Vagina (tissue), 2 donors: ENCODE data around the gene ROGDI. TPM values are rescaled to one million over a fixed set of nuclear protein-coding genes. Genes with fewer than 3 reads are reported as not detected.

Experiments
- DNase-seq, 2 donors: peaks; one replicate each; pipeline ENCODE4 v3.0.0-alpha.2; 2017; ENCODE audit errors: extremely low spot score in 2 of 2
- H3K27ac ChIP-seq: fragments of 200-600 bp; sonication (generic); one replicate; pipeline ENCODE4 v1.5.1; 2019
- H3K27me3 ChIP-seq: fragments of 200-600 bp; sonication (generic); one replicate; pipeline ENCODE4 v1.5.1; 2019
- H3K36me3 ChIP-seq, 2 donors: fragments of 200-600 bp; sonication (generic); one replicate each; pipeline ENCODE4 v1.5.1; 2017 to 2019
- H3K4me1 ChIP-seq: fragments of 200-600 bp; sonication (generic); one replicate; pipeline ENCODE4 v1.5.1; 2019
- H3K4me3 ChIP-seq, 2 donors: fragments of 200-600 bp; sonication (generic); 1 replicate in 1 of 2; 2 replicates in 1 of 2; pipeline ENCODE4 v1.5.1; 2016 to 2019
- H3K9me3 ChIP-seq: fragments of 200-600 bp; sonication (generic); one replicate; pipeline ENCODE4 v1.5.1; 2019
- POLR2A ChIP-seq, 2 donors: fragments of 450-650 bp; IDR thresholded peaks; one replicate each; pipeline ENCODE4 v1.6.1; 2017; ENCODE audit warnings: antibody characterized with exemption in 2 of 2, mild to moderate bottlenecking in 2 of 2, moderate library complexity in 2 of 2
- POLR2AphosphoS5 ChIP-seq, 2 donors: sonication (generic); formaldehyde crosslinking; IDR thresholded peaks; one replicate each; pipeline ENCODE4 v1.9.0; 2017; ENCODE audit warnings: antibody characterized with exemption in 2 of 2, mild to moderate bottlenecking in 2 of 2, low read depth in 1 of 2; ENCODE audit not compliant: insufficient read depth in 1 of 2
- intact Hi-C: fragments of 100-400 bp; cut with DNase I; formaldehyde crosslinking; loops from one replicate; pipeline ENCODE4 v1.15.1; 2023
- total RNA-seq: library from RNA; depleted of rRNA; stranded (reverse); fragments of >200 nt; gene quantifications from one replicate; pipeline ENCODE4 v1.2.3, GENCODE V29; 2016
- TF ChIP-seq, protein P1 (sequence below), 3 experiments: fragments of 450-650 bp in 2 of 3; fragments of 200-600 bp in 1 of 3; sonication (generic) in 1 of 3; IDR thresholded peaks; one replicate each; pipeline ENCODE4 v1.5.1; 2017 to 2019; ENCODE audit warnings: antibody characterized with exemption in 3 of 3, mild to moderate bottlenecking in 2 of 3, moderate library complexity in 2 of 3

ROGDI gene
- total RNA-seq, 1 donor from 2014 or later = 14.0 TPM

GRCh38 chr16:4783251-4783950 is 19.0 kb downstream of the ROGDI start:
- DNase-seq = no peak
- TF ChIP-seq POLR2A (IDR thresholded peaks at IDR 0.05) = no peak
- TF ChIP-seq, protein P1, sequence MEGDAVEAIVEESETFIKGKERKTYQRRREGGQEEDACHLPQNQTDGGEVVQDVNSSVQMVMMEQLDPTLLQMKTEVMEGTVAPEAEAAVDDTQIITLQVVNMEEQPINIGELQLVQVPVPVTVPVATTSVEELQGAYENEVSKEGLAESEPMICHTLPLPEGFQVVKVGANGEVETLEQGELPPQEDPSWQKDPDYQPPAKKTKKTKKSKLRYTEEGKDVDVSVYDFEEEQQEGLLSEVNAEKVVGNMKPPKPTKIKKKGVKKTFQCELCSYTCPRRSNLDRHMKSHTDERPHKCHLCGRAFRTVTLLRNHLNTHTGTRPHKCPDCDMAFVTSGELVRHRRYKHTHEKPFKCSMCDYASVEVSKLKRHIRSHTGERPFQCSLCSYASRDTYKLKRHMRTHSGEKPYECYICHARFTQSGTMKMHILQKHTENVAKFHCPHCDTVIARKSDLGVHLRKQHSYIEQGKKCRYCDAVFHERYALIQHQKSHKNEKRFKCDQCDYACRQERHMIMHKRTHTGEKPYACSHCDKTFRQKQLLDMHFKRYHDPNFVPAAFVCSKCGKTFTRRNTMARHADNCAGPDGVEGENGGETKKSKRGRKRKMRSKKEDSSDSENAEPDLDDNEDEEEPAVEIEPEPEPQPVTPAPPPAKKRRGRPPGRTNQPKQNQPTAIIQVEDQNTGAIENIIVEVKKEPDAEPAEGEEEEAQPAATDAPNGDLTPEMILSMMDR (IDR thresholded peaks at IDR 0.05) = no peak
- no peak for TF ChIP-seq POLR2AphosphoS5 (IDR thresholded peaks at IDR 0.05; ENCODE audit: insufficient read depth in 1 of 2, low read depth in 1 of 2)
- Histone ChIP-seq H3K4me1 (no peaks in the 10 kb centered on the region), H3K27me3 (no peaks in the 10 kb centered on the region), H3K27ac (no peak overlapping the region), H3K4me3 (no peak overlapping the region), H3K9me3 (no peaks in the 10 kb centered on the region), H3K36me3 (no peaks in the 10 kb centered on the region)
- intact Hi-C loops = no loop called here

DNA sequence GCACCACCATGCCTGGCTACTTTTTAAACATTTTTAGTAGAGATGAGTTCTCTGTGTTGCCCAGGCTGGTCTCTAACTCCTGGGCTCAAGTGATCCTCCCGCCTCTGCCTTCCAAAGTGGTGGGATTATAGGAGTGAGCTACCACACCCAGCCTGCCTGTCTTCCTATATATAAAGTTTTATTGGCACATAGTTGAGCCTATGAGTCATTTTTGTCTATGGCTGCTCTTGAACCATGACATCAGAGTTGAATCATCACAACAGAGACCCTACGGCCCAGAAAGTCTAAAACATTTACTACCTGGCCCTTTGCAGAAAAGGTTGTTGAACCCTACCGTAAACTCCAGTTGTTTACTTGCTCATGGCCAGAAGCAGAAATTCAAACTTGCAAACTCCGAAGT is 22.2 kb downstream of the ROGDI start:
- H3K9me3 ChIP-seq = no peaks in the 10 kb centered on the region
- no peak for DNase-seq
- TF ChIP-seq POLR2A (IDR thresholded peaks at IDR 0.05) (no peak), POLR2AphosphoS5 (IDR thresholded peaks at IDR 0.05; ENCODE audit: insufficient read depth in 1 of 2, low read depth in 1 of 2) (no peak)
- TF ChIP-seq, protein P1 (IDR thresholded peaks at IDR 0.05) = no peak
- intact Hi-C loops = no loop called here
- no peaks in the 10 kb centered on the region for H3K36me3 ChIP-seq
- no peaks in the 10 kb centered on the region for H3K27me3 ChIP-seq
- no peak overlapping the region for H3K4me3 ChIP-seq
- no peak overlapping the region for H3K27ac ChIP-seq
- H3K4me1 ChIP-seq = no peaks in the 10 kb centered on the region

- Histone ChIP-seq H3K4me1 (no peaks in the 10 kb centered on the region), H3K9me3 (no peaks in the 10 kb centered on the region), H3K4me3 (no peak overlapping the region), H3K27ac (no peak overlapping the region), H3K27me3 (no peaks in the 10 kb centered on the region), H3K36me3 (no peaks in the 10 kb centered on the region)
- TF ChIP-seq POLR2A (IDR thresholded peaks at IDR 0.05) (no peak), POLR2AphosphoS5 (IDR thresholded peaks at IDR 0.05; ENCODE audit: insufficient read depth in 1 of 2, low read depth in 1 of 2) (no peak)
- TF ChIP-seq, protein P1 (IDR thresholded peaks at IDR 0.05) = no peak
- intact Hi-C loops = no loop called here
- DNase-seq = no peak
These were observed 24.4 kb downstream of the ROGDI start for GRCh38 chr16:4778050-4778392.

GRCh38 chr16:4777339-4778049 is 24.9 kb downstream of the ROGDI start:
- Histone ChIP-seq H3K27me3 (no peaks in the 10 kb centered on the region), H3K36me3 (no peaks in the 10 kb centered on the region), H3K4me1 (no peaks in the 10 kb centered on the region), H3K4me3 (no peak overlapping the region), H3K9me3 (no peaks in the 10 kb centered on the region), H3K27ac (no peak overlapping the region)
- no peak for DNase-seq
- TF ChIP-seq POLR2A (IDR thresholded peaks at IDR 0.05) = no peak
- TF ChIP-seq POLR2AphosphoS5 (IDR thresholded peaks at IDR 0.05; ENCODE audit: insufficient read depth in 1 of 2, low read depth in 1 of 2) = no peak
- TF ChIP-seq, protein P1 (IDR thresholded peaks at IDR 0.05) = no peak
- intact Hi-C loops = no loop called here

DNA sequence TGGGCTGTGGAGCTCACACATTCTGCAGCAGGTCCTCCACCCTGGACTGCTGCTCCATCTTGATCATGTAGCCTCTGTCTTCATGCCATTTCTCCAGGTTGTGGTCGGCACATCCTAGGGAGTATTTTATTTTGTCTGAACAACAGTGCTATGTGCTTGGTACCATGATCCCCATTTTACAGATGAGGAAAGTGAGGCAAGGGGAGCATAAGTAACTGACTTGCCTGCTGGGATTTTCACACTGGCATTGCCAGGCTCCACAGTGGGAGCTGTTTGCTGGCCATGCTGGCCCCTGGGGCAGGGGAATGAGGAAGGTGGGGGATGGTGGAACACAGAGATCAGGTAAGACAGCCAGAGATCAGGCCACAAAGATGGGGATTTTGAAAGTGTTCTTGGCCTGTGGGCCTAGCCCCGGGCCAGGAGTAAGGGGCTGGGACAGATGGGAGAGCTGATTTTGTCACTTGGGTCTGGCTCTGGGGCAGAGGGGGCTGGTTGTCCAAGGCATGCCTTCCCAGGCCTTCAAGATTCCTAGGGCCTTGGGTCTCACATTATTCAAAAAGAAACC is 26.2 kb downstream of the ROGDI start:
- H3K9me3 ChIP-seq = no peaks in the 10 kb centered on the region
- no peaks in the 10 kb centered on the region for H3K36me3 ChIP-seq
- no peak overlapping the region for H3K27ac ChIP-seq
- H3K4me3 ChIP-seq = no peak overlapping the region
- intact Hi-C loops = no loop called here
- H3K4me1 ChIP-seq = no peaks in the 10 kb centered on the region
- H3K27me3 ChIP-seq = no peaks in the 10 kb centered on the region
- DNase-seq = no peak
- TF ChIP-seq, protein P1 (IDR thresholded peaks at IDR 0.05) = no peak
- TF ChIP-seq POLR2A (IDR thresholded peaks at IDR 0.05) (no peak), POLR2AphosphoS5 (IDR thresholded peaks at IDR 0.05; ENCODE audit: insufficient read depth in 1 of 2, low read depth in 1 of 2) (no peak)
